BE2C (cell line): Measurements from ENCODE around the gene WDR93.

ENCODE experiments used
- DNase-seq: peaks from one replicate; pipeline ENCODE4 v3.0.0-alpha.2; 2020
- H3K27me3 ChIP-seq: fragments of 250-450 bp; sonication (Bioruptor Pico); 2 replicates; pipeline ENCODE4 v1.5.1; 2020; ENCODE audit warnings: mild to moderate bottlenecking
- H3K36me3 ChIP-seq: fragments of 250-450 bp; sonication (Bioruptor Pico); 2 replicates; pipeline ENCODE4 v1.5.1; 2020; ENCODE audit warnings: mild to moderate bottlenecking
- H3K4me1 ChIP-seq: fragments of 250-450 bp; sonication (Bioruptor Pico); 2 replicates; pipeline ENCODE4 v1.5.1; 2020
- H3K4me3 ChIP-seq: 2 replicates; pipeline ENCODE4 v1.5.1; 2011; ENCODE audit warnings: low read depth, low read length
- H3K9me3 ChIP-seq: fragments of 250-450 bp; sonication (Bioruptor Pico); 2 replicates; pipeline ENCODE4 v1.5.1; 2020
- TF ChIP-seq, protein P1 (sequence below): IDR thresholded peaks from 2 replicates; pipeline ENCODE4 v1.5.1; 2012; ENCODE audit warnings: mild to moderate bottlenecking, low read depth, low read length

Gene WDR93

GRCh38 chr15:89758283-89758682, 67.7 kb downstream of the WDR93 start:
- H3K36me3 ChIP-seq = no peaks in the 10 kb centered on the region
- TF ChIP-seq, protein P1, sequence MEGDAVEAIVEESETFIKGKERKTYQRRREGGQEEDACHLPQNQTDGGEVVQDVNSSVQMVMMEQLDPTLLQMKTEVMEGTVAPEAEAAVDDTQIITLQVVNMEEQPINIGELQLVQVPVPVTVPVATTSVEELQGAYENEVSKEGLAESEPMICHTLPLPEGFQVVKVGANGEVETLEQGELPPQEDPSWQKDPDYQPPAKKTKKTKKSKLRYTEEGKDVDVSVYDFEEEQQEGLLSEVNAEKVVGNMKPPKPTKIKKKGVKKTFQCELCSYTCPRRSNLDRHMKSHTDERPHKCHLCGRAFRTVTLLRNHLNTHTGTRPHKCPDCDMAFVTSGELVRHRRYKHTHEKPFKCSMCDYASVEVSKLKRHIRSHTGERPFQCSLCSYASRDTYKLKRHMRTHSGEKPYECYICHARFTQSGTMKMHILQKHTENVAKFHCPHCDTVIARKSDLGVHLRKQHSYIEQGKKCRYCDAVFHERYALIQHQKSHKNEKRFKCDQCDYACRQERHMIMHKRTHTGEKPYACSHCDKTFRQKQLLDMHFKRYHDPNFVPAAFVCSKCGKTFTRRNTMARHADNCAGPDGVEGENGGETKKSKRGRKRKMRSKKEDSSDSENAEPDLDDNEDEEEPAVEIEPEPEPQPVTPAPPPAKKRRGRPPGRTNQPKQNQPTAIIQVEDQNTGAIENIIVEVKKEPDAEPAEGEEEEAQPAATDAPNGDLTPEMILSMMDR = no peak
- no peaks in the 10 kb centered on the region for H3K27me3 ChIP-seq
- no peaks in the 10 kb centered on the region for H3K9me3 ChIP-seq
- H3K4me1 ChIP-seq = no peaks in the 10 kb centered on the region
- no peak overlapping the region for H3K4me3 ChIP-seq
- DNase-seq = no peak

- Histone ChIP-seq H3K9me3 (no peaks in the 10 kb centered on the region), H3K4me1 (no peaks in the 10 kb centered on the region), H3K27me3 (no peaks in the 10 kb centered on the region), H3K36me3 (no peaks in the 10 kb centered on the region), H3K4me3 (no peak overlapping the region)
- TF ChIP-seq, protein P1 = no peak
- no peak for DNase-seq
Observed at GRCh38 chr15:89758981-89759380, 68.4 kb downstream of the WDR93 start.

DNA sequence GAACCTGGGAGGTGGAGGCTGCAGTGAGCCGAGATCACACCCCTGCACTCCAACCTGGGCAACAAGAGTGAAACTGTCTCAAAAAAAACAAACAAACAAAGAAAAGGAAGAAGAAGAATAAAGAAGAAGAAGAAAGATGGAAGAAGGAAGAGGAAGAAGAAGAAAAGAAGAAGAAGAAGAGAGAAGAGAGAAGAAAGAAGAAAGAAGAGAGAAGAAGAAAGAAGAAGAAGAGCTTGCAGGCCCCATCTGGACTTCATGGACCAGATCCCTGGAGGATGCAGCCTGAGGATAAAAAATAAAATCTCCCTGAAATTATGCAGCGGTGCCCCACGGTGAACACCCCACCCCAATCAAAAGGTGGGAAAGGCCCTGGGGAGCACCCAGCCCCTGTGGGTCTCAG, 69.2 kb downstream of the WDR93 start:
- no peak overlapping the region for H3K4me3 ChIP-seq
- no peak for DNase-seq
- H3K27me3 ChIP-seq = no peaks in the 10 kb centered on the region
- no peaks in the 10 kb centered on the region for H3K4me1 ChIP-seq
- no peaks in the 10 kb centered on the region for H3K36me3 ChIP-seq
- no peaks in the 10 kb centered on the region for H3K9me3 ChIP-seq
- TF ChIP-seq, protein P1 = no peak

- H3K27me3 ChIP-seq = no peaks in the 10 kb centered on the region
- H3K9me3 ChIP-seq = no peaks in the 10 kb centered on the region
- H3K4me3 ChIP-seq = peak overlapping the region; percentile 21; the same call in 1 of the 2 replicates
- TF ChIP-seq, protein P1 = peak; percentile 99
- no peaks in the 10 kb centered on the region for H3K36me3 ChIP-seq
- H3K4me1 ChIP-seq = no peaks in the 10 kb centered on the region
- DNase-seq = peak; percentile 85
Observed at GRCh38 chr15:89760303-89761008, 69.8 kb downstream of the WDR93 start.

- no peaks in the 10 kb centered on the region for H3K4me1 ChIP-seq
Observed at GRCh38 chr15:89761009-89761831, 70.6 kb downstream of the WDR93 start.

More at GRCh38 chr15:89761009-89761831, 70.6 kb downstream of the WDR93 start:
- Histone ChIP-seq H3K27me3 (no peaks in the 10 kb centered on the region), H3K36me3 (no peaks in the 10 kb centered on the region), H3K4me3 (no peak overlapping the region), H3K9me3 (no peaks in the 10 kb centered on the region)
- TF ChIP-seq, protein P1 = no peak
- no peak for DNase-seq
